ENCODE results near the gene SPRED2. TPM values are rescaled to one million over a fixed set of nuclear protein-coding genes. Genes with fewer than 3 reads are reported as not detected.

Gene SPRED2
- total RNA-seq, 2 donors from 2014 or later: 1.6 to 4.8 TPM

- Mint-ChIP-seq H3K36me3 (ENCODE audit: low read depth) (peaks cover 6% of the 10 kb centered on the region), H3K4me3 (no peak overlapping the region), H3K27ac (no peak overlapping the region), H3K4me1 (peaks cover 15% of the 10 kb centered on the region), H3K27me3 (no peaks in the 10 kb centered on the region)
- no peak for DNase-seq
- ATAC-seq: no peak
- no peaks in the 10 kb centered on the region for H3K9me3 ChIP-seq (ENCODE audit: control insufficient read depth, low read length, poor library complexity, severe bottlenecking)
These were observed 168.4 kb downstream of the SPRED2 start for GRCh38 chr2:65263986-65264385.

GRCh38 chr2:65263262-65263661 lies 169.1 kb downstream of the SPRED2 start:
- no peak overlapping the region for H3K4me3 Mint-ChIP-seq
- H3K36me3 Mint-ChIP-seq (ENCODE audit: low read depth): peaks cover 6% of the 10 kb centered on the region
- peak overlapping the region; percentile 24 for H3K27ac Mint-ChIP-seq
- no peaks in the 10 kb centered on the region for H3K27me3 Mint-ChIP-seq
- no peak for DNase-seq
- ATAC-seq: no peak
- peaks cover 18% of the 10 kb centered on the region for H3K4me1 Mint-ChIP-seq
- no peaks in the 10 kb centered on the region for H3K9me3 ChIP-seq (ENCODE audit: control insufficient read depth, low read length, poor library complexity, severe bottlenecking)

GRCh38 chr2:65261676-65262075 lies 170.7 kb downstream of the SPRED2 start:
- no peaks in the 10 kb centered on the region for H3K27me3 Mint-ChIP-seq
- DNase-seq: no peak
- peaks cover 4% of the 10 kb centered on the region for H3K36me3 Mint-ChIP-seq (ENCODE audit: low read depth)
- H3K4me3 Mint-ChIP-seq: no peak overlapping the region
- peaks cover 23% of the 10 kb centered on the region for H3K4me1 Mint-ChIP-seq
- ATAC-seq: no peak
- no peaks in the 10 kb centered on the region for H3K9me3 ChIP-seq (ENCODE audit: control insufficient read depth, low read length, poor library complexity, severe bottlenecking)
- H3K27ac Mint-ChIP-seq: no peak overlapping the region

Other genes starting within 250 kb of the SPRED2 start
- 100 to 1,000 TPM; 220 to 243 TPM for gene ACTR2, start 204.8 kb downstream of the SPRED2 start, total RNA-seq